HG03159 (cell line): ENCODE data around the gene TP73.

Experiments used
- ATAC-seq: cut with Tn5 transposase; IDR thresholded peaks from one replicate; pipeline ENCODE4 v1.9.1; 2021; ENCODE audit warnings: mild to moderate bottlenecking, moderate library complexity; ENCODE audit not compliant: unreplicated experiment

Gene TP73

GRCh38 chr1:3759164-3759563, 106.8 kb downstream of the TP73 start:
- ATAC-seq, result no peak

- ATAC-seq, result no peak
These were observed 107.5 kb downstream of the TP73 start for GRCh38 chr1:3759796-3760195.

- ATAC-seq, result no peak
These were observed 109.1 kb downstream of the TP73 start for GRCh38 chr1:3761296-3762010.

GRCh38 chr1:3762151-3762872, 110.0 kb downstream of the TP73 start:
- ATAC-seq, result no peak

- no peak for ATAC-seq
These were observed 110.5 kb downstream of the TP73 start for GRCh38 chr1:3762873-3763228.

GRCh38 chr1:3763351-3764125, 111.2 kb downstream of the TP73 start:
- ATAC-seq, result no peak

- ATAC-seq, result no peak
These were observed 115.1 kb downstream of the TP73 start for GRCh38 chr1:3767328-3767925.

GRCh38 chr1:3768811-3769390, 116.6 kb downstream of the TP73 start:
- ATAC-seq, result no peak

- no peak for ATAC-seq
These were observed 117.9 kb downstream of the TP73 start for GRCh38 chr1:3770047-3770765.

- no peak for ATAC-seq
These were observed 119.1 kb downstream of the TP73 start for GRCh38 chr1:3771108-3772026.

- peak; percentile 60 for ATAC-seq
These were observed 119.9 kb downstream of the TP73 start for GRCh38 chr1:3772027-3772714.

GRCh38 chr1:3772715-3773571, 120.6 kb downstream of the TP73 start, which contains the start of gene SMIM1:
Gene SMIM1, plus strand, starts transcription at chr1:3772749. Its CDS starts 2,625 bp downstream, at chr1:3775374.
- no peak for ATAC-seq

- no peak for ATAC-seq
These were observed 121.4 kb downstream of the TP73 start for GRCh38 chr1:3773572-3774275.

GRCh38 chr1:3774276-3774945, 122.1 kb downstream of the TP73 start:
- no peak for ATAC-seq

GRCh38 chr1:3774946-3775489, 122.7 kb downstream of the TP73 start:
- ATAC-seq, result no peak
